ENCODE measurements around the gene KLHL42.
A peak's percentile ranks its signal among the peaks of the same experiment; 100 is the strongest.
"Not testable (repeated sequence)": the region's sequence is repeated elsewhere in the genome, so short reads cannot be mapped to it uniquely, and the experiment has no call there.

Gene KLHL42, protein sequence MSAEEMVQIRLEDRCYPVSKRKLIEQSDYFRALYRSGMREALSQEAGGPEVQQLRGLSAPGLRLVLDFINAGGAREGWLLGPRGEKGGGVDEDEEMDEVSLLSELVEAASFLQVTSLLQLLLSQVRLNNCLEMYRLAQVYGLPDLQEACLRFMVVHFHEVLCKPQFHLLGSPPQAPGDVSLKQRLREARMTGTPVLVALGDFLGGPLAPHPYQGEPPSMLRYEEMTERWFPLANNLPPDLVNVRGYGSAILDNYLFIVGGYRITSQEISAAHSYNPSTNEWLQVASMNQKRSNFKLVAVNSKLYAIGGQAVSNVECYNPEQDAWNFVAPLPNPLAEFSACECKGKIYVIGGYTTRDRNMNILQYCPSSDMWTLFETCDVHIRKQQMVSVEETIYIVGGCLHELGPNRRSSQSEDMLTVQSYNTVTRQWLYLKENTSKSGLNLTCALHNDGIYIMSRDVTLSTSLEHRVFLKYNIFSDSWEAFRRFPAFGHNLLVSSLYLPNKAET

GRCh38 chr12:27779920-27780611 lies at the start of gene KLHL42, which contains the start of gene MANSC4:
Gene KLHL42 (plus strand): TSS chr12:27780233. CDS start chr12:27780331, 98 bp downstream.
Gene MANSC4 (minus strand): TSS chr12:27780236. CDS start chr12:27771276, 8,960 bp downstream.
- FAIRE-seq: no peak

DNA sequence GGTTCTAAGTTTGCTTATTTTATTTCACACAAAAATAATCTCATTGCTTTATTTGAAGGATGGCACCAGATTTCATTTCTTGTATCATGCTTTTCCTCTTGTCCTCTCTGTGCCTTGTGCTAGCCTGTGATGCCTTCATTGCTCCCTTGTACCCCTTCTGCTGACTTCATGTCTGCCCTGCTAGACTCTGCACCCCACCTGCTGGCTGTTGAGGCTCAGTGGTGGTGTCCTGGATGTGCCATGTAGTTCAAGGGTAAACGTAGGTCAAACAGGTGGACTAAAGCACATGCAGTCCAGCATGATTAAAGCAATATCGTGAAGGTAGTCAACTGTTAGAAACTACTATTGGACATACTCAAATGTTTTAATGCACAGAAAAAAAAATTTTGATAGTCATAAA lies 47.8 kb upstream of the KLHL42 start:
- no peak for FAIRE-seq

GRCh38 chr12:27733052-27733656 lies 46.9 kb upstream of the KLHL42 start:
- FAIRE-seq: peak; percentile 96

GRCh38 chr12:27733791-27734190 lies 46.2 kb upstream of the KLHL42 start:
- FAIRE-seq: peak; percentile 47

- FAIRE-seq: not testable (repeated sequence)
Observed at GRCh38 chr12:27734321-27734720, 45.7 kb upstream of the KLHL42 start.

GRCh38 chr12:27743601-27744000 lies 36.4 kb upstream of the KLHL42 start:
- no peak for FAIRE-seq

DNA sequence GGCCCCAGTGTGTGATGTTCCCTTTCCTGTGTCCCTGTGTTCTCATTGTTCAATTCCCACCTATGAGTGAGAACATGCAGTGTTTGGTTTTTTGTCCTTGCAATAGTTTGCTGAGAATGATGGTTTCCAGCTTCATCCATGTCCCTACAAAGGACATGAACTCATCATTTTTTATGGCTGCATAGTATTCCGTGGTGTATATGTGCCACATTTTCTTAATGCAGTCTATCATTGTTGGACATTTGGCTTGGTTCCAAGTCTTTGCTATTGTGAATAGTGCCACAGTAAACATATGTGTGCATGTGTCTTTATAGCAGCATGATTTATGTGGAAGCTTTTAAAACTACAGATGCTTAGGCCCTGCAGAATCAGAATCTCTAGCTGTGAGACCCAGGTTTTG lies 34.3 kb upstream of the KLHL42 start:
- not testable (repeated sequence) for FAIRE-seq

DNA sequence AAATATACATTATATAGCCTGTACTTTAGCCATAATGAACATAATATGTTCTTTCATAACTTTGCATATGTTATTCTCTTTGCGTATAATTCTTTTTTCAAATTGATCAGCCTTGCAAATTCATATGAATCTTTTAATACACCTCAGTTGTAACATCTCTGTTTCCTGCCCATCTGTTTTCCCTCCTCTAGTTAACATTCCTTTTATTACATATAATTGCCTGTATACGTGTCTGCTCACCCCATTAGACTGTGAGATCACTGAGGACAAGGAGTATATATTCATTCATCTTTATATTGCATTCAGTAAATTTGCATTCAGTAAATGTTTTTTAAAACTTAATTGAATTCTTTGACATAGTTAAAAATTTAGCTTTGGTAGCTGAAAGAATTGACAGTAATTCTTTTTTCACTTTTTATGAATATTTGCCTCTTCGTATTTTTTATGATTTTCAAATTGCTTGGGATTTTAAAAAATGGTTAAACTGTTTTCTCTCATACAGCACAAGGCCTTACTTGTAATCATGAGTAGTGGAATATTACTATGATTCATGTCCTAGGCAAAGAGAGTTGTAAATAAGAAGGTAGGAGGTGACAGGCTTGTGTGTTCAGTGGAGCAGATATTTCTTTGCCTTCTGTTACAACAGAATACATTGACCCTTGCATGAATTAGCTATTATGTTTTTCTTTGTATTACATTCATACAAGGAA lies 32.8 kb upstream of the KLHL42 start:
- peak; percentile 98 for FAIRE-seq

DNA sequence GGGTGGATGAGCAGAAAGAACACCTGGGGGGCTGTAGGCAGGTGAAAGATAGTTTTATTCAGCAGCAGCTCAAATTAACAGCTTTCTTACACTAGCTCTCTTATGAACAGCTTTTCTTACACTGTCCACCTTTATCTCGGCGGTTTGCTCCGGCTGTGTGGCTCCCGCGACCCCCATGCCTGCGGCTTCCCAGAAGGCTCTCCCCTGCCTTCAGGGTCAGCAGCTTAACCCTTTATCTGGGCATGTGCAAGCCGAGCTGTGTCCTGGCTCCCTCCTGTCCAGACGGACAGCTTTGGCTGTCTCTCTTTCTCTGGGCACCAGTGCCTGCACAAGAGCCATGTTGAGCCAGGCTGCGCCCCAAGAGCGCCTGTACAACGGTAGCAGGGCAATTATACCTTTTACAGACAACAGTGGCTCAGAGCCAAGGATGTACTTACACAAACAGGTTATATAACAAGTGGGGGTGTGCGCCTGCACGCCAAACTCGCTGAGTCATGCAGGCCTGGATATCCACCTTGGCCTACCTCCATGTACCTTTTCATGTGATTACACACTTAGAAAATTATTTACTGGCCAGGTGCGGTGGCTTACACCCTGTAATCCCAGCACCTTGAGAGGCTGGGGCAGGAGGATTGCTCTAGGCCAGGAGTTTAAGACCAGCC lies 28.5 kb upstream of the KLHL42 start:
- FAIRE-seq: no peak

DNA sequence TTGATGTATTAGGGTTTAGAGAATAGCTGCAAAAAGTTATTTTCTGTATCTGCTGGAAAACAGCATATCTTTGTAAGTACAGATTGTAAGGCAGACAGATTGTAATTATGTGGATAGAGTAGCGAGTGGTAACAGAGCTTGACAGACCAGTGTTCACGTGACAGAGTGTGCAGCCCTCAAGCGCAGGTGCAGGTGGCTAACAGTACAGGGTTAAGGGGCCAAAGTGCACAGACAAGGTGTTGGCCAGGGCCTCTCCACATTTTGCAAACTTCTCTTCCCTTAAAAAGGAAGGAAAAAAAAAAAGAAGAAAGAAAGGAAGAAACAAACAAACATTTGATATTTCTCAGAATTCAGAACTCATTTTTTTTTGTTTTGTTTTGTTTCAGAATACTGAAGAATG lies 25.2 kb upstream of the KLHL42 start:
- FAIRE-seq: no peak

DNA sequence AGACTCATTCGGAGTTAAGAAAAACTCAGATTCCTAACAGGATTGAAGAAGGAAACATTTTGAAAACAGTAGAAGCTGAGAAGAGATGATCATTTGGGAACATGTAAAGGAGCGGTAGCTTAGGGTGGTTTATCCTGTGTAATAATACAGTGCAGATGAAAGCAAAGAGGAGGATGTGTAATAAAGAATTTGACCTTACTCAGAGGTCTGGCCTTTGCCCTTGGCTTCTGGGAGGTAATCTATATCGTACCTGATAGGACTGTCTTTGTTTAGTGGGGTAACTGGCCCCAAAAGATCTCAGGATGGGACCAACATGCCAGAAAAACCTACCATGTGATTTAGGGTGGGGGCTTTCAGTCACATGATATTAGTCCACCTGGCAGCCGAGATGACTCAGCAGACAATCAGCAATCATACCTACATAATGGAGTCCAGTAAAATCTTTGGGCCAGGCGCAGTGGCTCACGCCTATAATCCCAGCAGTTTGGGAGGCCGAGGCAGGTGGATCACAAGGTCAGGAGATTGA lies 23.3 kb upstream of the KLHL42 start:
- no peak for FAIRE-seq

DNA sequence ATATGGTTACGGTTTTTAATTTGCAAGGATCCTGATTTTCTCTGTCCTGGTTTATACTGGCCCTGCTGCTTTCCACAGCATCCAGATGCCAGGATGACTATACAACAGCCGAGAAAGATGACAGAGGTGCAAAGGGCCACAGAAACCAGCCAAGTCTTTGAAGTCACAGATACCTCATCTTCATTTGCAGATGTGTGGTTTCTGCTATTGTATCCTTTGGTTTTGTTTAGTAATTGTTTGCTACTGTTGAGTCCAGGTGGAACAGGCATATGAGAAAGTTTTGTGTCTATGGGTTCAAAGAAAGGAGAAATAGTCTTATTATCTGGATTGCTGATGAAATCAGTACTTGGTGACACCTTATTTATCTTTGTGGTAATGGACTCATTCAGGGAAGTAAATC lies 17.3 kb upstream of the KLHL42 start:
- FAIRE-seq: no peak

DNA sequence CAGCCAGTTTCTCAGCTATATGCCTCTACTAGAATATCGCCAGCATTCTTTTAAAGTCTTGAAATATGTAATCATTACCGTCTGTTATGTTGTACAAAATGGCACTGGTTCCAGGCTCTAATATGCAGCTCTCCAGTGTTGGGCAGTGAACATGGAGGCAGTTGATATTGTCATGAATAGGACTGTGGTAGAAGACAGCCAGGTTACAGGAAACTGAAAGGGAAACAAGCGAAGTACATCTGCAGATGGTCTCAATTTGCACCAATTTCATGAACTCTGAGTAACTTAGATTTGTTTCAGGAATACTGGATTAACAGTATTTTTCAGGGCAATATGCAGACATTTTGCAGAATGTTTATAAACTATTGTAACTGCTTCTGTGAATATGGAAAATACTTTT lies 13.4 kb upstream of the KLHL42 start:
- FAIRE-seq: no peak

DNA sequence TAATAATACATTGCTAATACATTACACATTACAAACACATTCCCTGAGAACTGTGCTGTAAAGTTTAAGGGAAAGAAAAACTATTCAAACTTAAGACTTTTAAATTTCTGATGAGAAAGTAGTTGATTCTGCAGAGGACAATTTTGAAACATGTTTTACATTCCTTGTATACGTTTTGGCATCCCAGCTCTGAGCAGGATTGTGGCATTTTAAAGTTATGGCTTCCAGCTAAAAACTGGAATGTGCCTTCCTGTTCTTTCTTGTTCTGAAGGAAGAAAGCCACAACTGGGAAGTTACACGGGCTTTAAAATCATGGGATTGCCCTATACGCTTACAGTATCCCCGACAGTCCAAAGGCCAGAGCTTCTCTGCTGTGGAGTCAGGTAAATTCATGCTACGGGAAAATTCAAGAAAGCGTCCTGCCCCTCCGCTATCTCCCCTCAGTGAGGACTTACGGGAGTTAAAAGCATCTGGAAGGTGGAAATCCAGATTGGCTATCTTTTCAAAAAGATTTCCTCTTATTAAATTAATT lies 10.8 kb upstream of the KLHL42 start:
- no peak for FAIRE-seq

- FAIRE-seq: no peak
Observed at GRCh38 chr12:27771481-27772327, 8.3 kb upstream of the KLHL42 start.

- peak; percentile 70 for FAIRE-seq
Observed at GRCh38 chr12:27772328-27773049, 7.5 kb upstream of the KLHL42 start.

- no peak for FAIRE-seq
Observed at GRCh38 chr12:27777141-27777540, 2.9 kb upstream of the KLHL42 start.

- no peak for FAIRE-seq
Observed at GRCh38 chr12:27778206-27778605, 1.8 kb upstream of the KLHL42 start.

DNA sequence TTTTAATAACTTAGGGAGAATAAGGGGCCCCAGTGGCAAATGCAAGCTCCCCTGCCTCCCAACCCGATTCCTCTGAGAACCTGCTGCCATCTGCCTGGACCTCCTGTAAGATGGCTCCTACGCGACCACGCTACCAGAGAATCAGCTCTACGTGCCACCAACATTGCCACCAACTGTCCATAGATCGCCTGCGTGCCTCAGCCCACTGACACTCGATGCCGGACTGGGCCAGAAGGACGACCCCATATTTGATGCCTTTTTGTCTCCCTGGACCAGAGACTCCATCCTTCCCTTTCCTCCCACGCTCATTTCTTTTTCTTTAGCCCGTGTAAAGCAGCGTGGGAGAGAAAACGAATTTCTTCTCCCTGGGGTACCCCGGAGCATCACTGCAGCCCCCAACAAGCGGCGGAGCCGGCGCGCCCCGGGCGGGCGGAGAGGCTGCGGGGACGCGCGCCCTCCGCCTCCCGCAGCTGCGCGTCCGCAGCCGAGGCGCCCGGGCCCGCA lies 565 bp upstream of the KLHL42 start:
- FAIRE-seq: no peak
